NCI-H345 treated with DMSO at 0.1 percent for 48 hours (cell line): ENCODE results near the gene GALNT17.

Experiments
- DNase-seq: peaks from one replicate; lab custom pipeline; 2025; ENCODE audit not compliant: unreplicated experiment; lab: John Stamatoyannopoulos, UW

The GALNT17 gene

GRCh38 chr7:71384094-71384493, 252.2 kb downstream of the GALNT17 start:
- DNase-seq = no peak

GRCh38 chr7:71385330-71385729, 253.4 kb downstream of the GALNT17 start:
- DNase-seq = no peak

GRCh38 chr7:71386152-71386785, 254.3 kb downstream of the GALNT17 start:
- no peak for DNase-seq

- no peak for DNase-seq
Observed at GRCh38 chr7:71388181-71388580, 256.2 kb downstream of the GALNT17 start.

GRCh38 chr7:71389976-71390375, 258.0 kb downstream of the GALNT17 start:
- DNase-seq = no peak

GRCh38 chr7:71393661-71394060, 261.7 kb downstream of the GALNT17 start:
- no peak for DNase-seq

GRCh38 chr7:71402684-71403083, 270.7 kb downstream of the GALNT17 start:
- DNase-seq = no peak

- DNase-seq = no peak
Observed at GRCh38 chr7:71403202-71403946, 271.4 kb downstream of the GALNT17 start.

GRCh38 chr7:71404726-71405345, 272.9 kb downstream of the GALNT17 start:
- no peak for DNase-seq

GRCh38 chr7:71408271-71408670, 276.3 kb downstream of the GALNT17 start:
- DNase-seq = no peak

- no peak for DNase-seq
Observed at GRCh38 chr7:71409550-71410157, 277.7 kb downstream of the GALNT17 start.

- DNase-seq = no peak
Observed at GRCh38 chr7:71411475-71411874, 279.5 kb downstream of the GALNT17 start.

GRCh38 chr7:71414490-71414889, 282.5 kb downstream of the GALNT17 start:
- DNase-seq = no peak

- DNase-seq = no peak
Observed at GRCh38 chr7:71419546-71420337, 287.8 kb downstream of the GALNT17 start.

GRCh38 chr7:71422104-71422503, 290.2 kb downstream of the GALNT17 start:
- DNase-seq = no peak

GRCh38 chr7:71424166-71425035, 292.5 kb downstream of the GALNT17 start:
- DNase-seq = no peak

- no peak for DNase-seq
Observed at GRCh38 chr7:71429083-71429482, 297.1 kb downstream of the GALNT17 start.

- DNase-seq = no peak
Observed at GRCh38 chr7:71430246-71430645, 298.3 kb downstream of the GALNT17 start.

GRCh38 chr7:71439321-71439720, 307.4 kb downstream of the GALNT17 start:
- DNase-seq = no peak
